HepG2 (cell line): Measurements from ENCODE around the gene TPRA1. TPM values are rescaled to one million over a fixed set of nuclear protein-coding genes. Genes with fewer than 3 reads are reported as not detected.

ENCODE experiments used
- ATAC-seq: fragments of 200-7000 bp; cut with Tn5 transposase; 3 replicates; pipeline ENCODE4 v1.9.1; 2020; ENCODE audit warnings: mild to moderate bottlenecking, moderate library complexity
- BruUV-seq: library from RNA; stranded (reverse); fragments of 400-500 nt; replicated peaks from 2 replicates; lab custom pipeline; 2021; lab: Mats Ljungman, UMichigan
- CTCF ChIA-PET: fragments of 300-600 bp; formaldehyde crosslinking; extraction: SDS; loops from one replicate; lab custom pipeline; 2021; ENCODE audit warnings: low total read pairs, inconsistent platforms, low intra/inter-chr PET ratio; lab: Yijun Ruan, JAX
- POLR2A ChIA-PET: fragments of 350-600 bp; sonication (Branson Sonifier 250); formaldehyde crosslinking; loops from one replicate; lab custom pipeline; 2020; ENCODE audit warnings: antibody characterized with exemption, inconsistent platforms; lab: Yijun Ruan, JAX
- DNase-seq: peaks from one replicate; pipeline ENCODE4 v3.0.0-alpha.2; 2015; ENCODE audit warnings: low spot score
- FAIRE-seq: peaks from 3 replicates; lab custom pipeline; 2011; peaks lifted over from hg19 to GRCh38; lab: Jason Lieb, UNC
- H2AFZ ChIP-seq: one replicate; pipeline ENCODE4 v1.6.1; 2011; ENCODE audit warnings: low read length, inconsistent platforms
- H3K27ac ChIP-seq: fragments of 300-600 bp; 3 replicates; pipeline ENCODE4 v1.8.0; 2011; ENCODE audit warnings: mixed run types, mild to moderate bottlenecking, mixed read lengths, low read length, inconsistent platforms; ENCODE audit not compliant: insufficient read depth; ENCODE audit errors: extremely low read length
- H3K27me3 ChIP-seq, 2 experiments: fragments of 200-600 bp in 1 of 2; 2 replicates in 1 of 2; 3 replicates in 1 of 2; pipeline versions ENCODE4 v1.6.0 to v1.8.0; 2011; ENCODE audit warnings: low read length in 2 of 2, mild to moderate bottlenecking in 2 of 2, moderate library complexity in 2 of 2, inconsistent platforms in 1 of 2; ENCODE audit not compliant: insufficient read depth in 2 of 2, control insufficient read depth in 1 of 2
- H3K36me3 ChIP-seq, 2 experiments: fragments of 200-600 bp in 1 of 2; replicated peaks in 1 of 2; 2 replicates in 1 of 2; 3 replicates in 1 of 2; pipeline versions ENCODE4 v1.5.1 to v1.8.0; 2011; ENCODE audit warnings: low read length in 2 of 2, inconsistent platforms in 1 of 2; ENCODE audit not compliant: insufficient read depth in 2 of 2, control insufficient read depth in 1 of 2
- H3K4me1 ChIP-seq: 2 replicates; pipeline ENCODE4 v1.5.1; 2012; ENCODE audit warnings: low read length, inconsistent platforms; ENCODE audit not compliant: insufficient read depth
- H3K4me2 ChIP-seq: 2 replicates; pipeline ENCODE4 v1.6.0; 2011; ENCODE audit warnings: low read depth, low read length, inconsistent platforms
- H3K4me3 ChIP-seq, 3 experiments: fragments of 200-600 bp in 1 of 3; sonication (generic), shearing (Covaris generic) in 1 of 3; replicated peaks in 1 of 3; 2 replicates each; pipeline ENCODE4 v1.5.1; 2011 to 2016; ENCODE audit warnings: low read length in 3 of 3, inconsistent platforms in 2 of 3, low read depth in 2 of 3, mild to moderate bottlenecking in 2 of 3, control low read depth in 1 of 3, mixed read lengths in 1 of 3; ENCODE audit not compliant: insufficient read depth in 1 of 3
- H3K79me2 ChIP-seq: one replicate; pipeline ENCODE4 v1.6.1; 2011; ENCODE audit warnings: low read length, inconsistent platforms; ENCODE audit not compliant: insufficient read depth
- H3K9ac ChIP-seq: 2 replicates; pipeline ENCODE4 v1.6.0; 2011; ENCODE audit warnings: mild to moderate bottlenecking, low read depth, low read length, inconsistent platforms; ENCODE audit not compliant: insufficient read depth
- H3K9me3 ChIP-seq: 2 replicates; pipeline ENCODE4 v1.5.1; 2012; ENCODE audit warnings: mild to moderate bottlenecking, low read length
- H4K20me1 ChIP-seq: 2 replicates; pipeline ENCODE4 v1.6.0; 2011; ENCODE audit warnings: inconsistent platforms, mild to moderate bottlenecking, low read length, moderate library complexity; ENCODE audit not compliant: insufficient read depth
- GLMP ChIP-seq: sonication (generic); formaldehyde crosslinking; IDR thresholded peaks from 2 replicates; pipeline ENCODE4 v1.9.0; 2021; ENCODE audit warnings: missing genetic modification reagents, mild to moderate bottlenecking, borderline replicate concordance
- MIER2 ChIP-seq: IDR thresholded peaks from 2 replicates; pipeline ENCODE4 v1.6.1; 2016; ENCODE audit warnings: missing biosample characterization, missing genetic modification reagents
- NFYC ChIP-seq: IDR thresholded peaks from 2 replicates; pipeline ENCODE4 v1.6.1; 2016; ENCODE audit warnings: missing genetic modification reagents, missing compliant biosample characterization
- PCBP2 ChIP-seq: fragments of 200-400 bp; formaldehyde crosslinking; optimal IDR thresholded peaks from 2 replicates; pipeline ENCODE3; 2018; ENCODE audit warnings: low read length, low read depth; ENCODE audit not compliant: poor library complexity, severe bottlenecking
- RNF2 ChIP-seq: fragments of 450-650 bp; conservative IDR thresholded peaks from 2 replicates; pipeline ENCODE4 v1.6.1; 2016; ENCODE audit warnings: low read depth
- UBTF ChIP-seq: sonication (generic); formaldehyde crosslinking; IDR thresholded peaks from 2 replicates; pipeline ENCODE4 v1.4.0; 2020; ENCODE audit warnings: mild to moderate bottlenecking, missing genetic modification reagents
- ZNF101 ChIP-seq: sonication (generic); formaldehyde crosslinking; IDR thresholded peaks from 2 replicates; pipeline ENCODE4 v1.4.0; 2020; ENCODE audit warnings: mild to moderate bottlenecking, low read depth, missing genetic modification reagents, borderline replicate concordance
- ZNF318 ChIP-seq: sonication (generic); formaldehyde crosslinking; IDR thresholded peaks from 2 replicates; pipeline ENCODE4 v1.4.0; 2020; ENCODE audit warnings: mild to moderate bottlenecking, missing genetic modification reagents
- ZNF414 ChIP-seq: sonication (generic); formaldehyde crosslinking; IDR thresholded peaks from 2 replicates; pipeline ENCODE4 v1.5.0; 2020; ENCODE audit warnings: missing genetic modification reagents
- ZNF550 ChIP-seq: sonication (generic); formaldehyde crosslinking; IDR thresholded peaks from 2 replicates; pipeline ENCODE4 v1.4.0; 2020; ENCODE audit warnings: mild to moderate bottlenecking, missing genetic modification reagents, borderline replicate concordance
- ZSCAN31 ChIP-seq: sonication (generic); formaldehyde crosslinking; IDR thresholded peaks from 2 replicates; pipeline ENCODE4 v1.5.0; 2020; ENCODE audit warnings: low read depth, mild to moderate bottlenecking, missing genetic modification reagents
- WGBS: methylation state at CpG from one replicate; pipeline ENCODE4 v1.1.6; 2017; ENCODE audit warnings: low lambda C conversion rate; 5-methylcytosine and 5-hydroxymethylcytosine counted together
- in situ Hi-C: cut with HindIII; loops from 2 replicates; pipeline ENCODE4 v1.10.0; 2017; ENCODE audit warnings: low pct_unique_long_range_greater_than_20kb; ENCODE audit not compliant: extremely low pct_ligation_motif_present
- intact Hi-C: fragments of 100-400 bp; cut with micrococcal nuclease; formaldehyde crosslinking; loops from one replicate; pipeline ENCODE4 v1.10.0; 2022; ENCODE audit not compliant: unreplicated experiment
- polyA plus RNA-seq, 8 experiments: library from polyadenylated mRNA; depleted of rRNA in 3 of 8; stranded (reverse) in 7 of 8; unstranded in 1 of 8; fragments of >200 nt; fragmentation: Illumina TruSeq in 4 of 8; extraction: Trizol in 4 of 8; gene quantifications; 2 replicates each; pipeline versions ENCODE4 v1.2.1 to v1.2.3, GENCODE V29; 2011 to 2016; ENCODE audit warnings: low read depth in 4 of 8, missing spikeins in 1 of 8, mixed read lengths in 1 of 8; ENCODE audit not compliant: insufficient read depth in 1 of 8
- total RNA-seq, 5 experiments: library from RNA; depleted of rRNA; stranded (reverse); fragments of >200 nt; fragmentation: Illumina TruSeq; extraction: Trizol; gene quantifications; 2 replicates each; pipeline ENCODE4 v1.2.3, GENCODE V29; 2016; ENCODE audit warnings: low read depth in 1 of 5

TPRA1 gene
- total and polyA plus RNA-seq, 2 of the 13 experiments (the other 11 are each of a cell fraction or from before 2014, with no cell fraction given) = 25.4 to 25.8 TPM

- no peak for TF ChIP-seq NFYC (CRISPR knock-in tag)
- TF ChIP-seq ZNF101 = no peak
- no peak for TF ChIP-seq GLMP (CRISPR knock-in tag)
- no peak for TF ChIP-seq ZSCAN31 (CRISPR knock-in tag)
Observed at GRCh38 chr3:127593178-127593577, 2.6 kb upstream of the TPRA1 start (continued).

- Histone ChIP-seq H3K9ac (peak overlapping the region; percentile 91), H3K4me3 (peak overlapping the region; percentile 93 to 97 (median 94)), H2AFZ (no peak overlapping the region), H3K9me3 (no peaks in the 10 kb centered on the region), H3K27ac (peak overlapping the region; percentile 85), H3K79me2 (peaks cover 22% of the 10 kb centered on the region), H4K20me1 (peaks cover 18% of the 10 kb centered on the region; the same call in 1 of the 2 replicates), H3K4me1 (peaks cover 35% of the 10 kb centered on the region), H3K4me2 (peak overlapping the region; percentile 91), H3K36me3 (0 out of 5 replicates have a peak, but pooled peaks cover 0 to 4% of the 10 kb centered on the region in 2 experiments), H3K27me3 (no peaks in the 10 kb centered on the region; a peak in 1 of 5 replicates)
- ChIA-PET CTCF (no interaction called here), POLR2A (no interaction called here)
- no peak for FAIRE-seq
- peak; percentile 70 for ATAC-seq
- no peak for DNase-seq
- TSS peak; percentile 49 for BruUV-seq
- in situ Hi-C loops = no loop called here
- WGBS = 3% methylated on average over 8 of the region's 41 CpGs
- intact Hi-C loops = loop anchor here (1.0 to 10.0 kb wide), 2 partner anchors 15 to 105 kb away; no protein-coding TSS in a partner anchor
- TF ChIP-seq RNF2 (no peak), UBTF (CRISPR knock-in tag) (peak; percentile 93; the same call in 1 of the 2 replicates), PCBP2 (no peak), ZNF318 (CRISPR knock-in tag) (no peak), MIER2 (CRISPR knock-in tag) (no peak), ZNF550 (CRISPR knock-in tag) (no peak), ZNF414 (CRISPR knock-in tag) (no peak; the same call in 1 of the 2 replicates)
Observed at GRCh38 chr3:127590282-127590592, 296 bp downstream of the TPRA1 start.
